GM12865 (cell line): ENCODE data around the gene LEPROT.

ENCODE experiments used
- DNase-seq: peaks from one replicate; pipeline ENCODE4 v3.0.0; 2010; ENCODE audit warnings: low read depth
- H3K4me3 ChIP-seq: 2 replicates; pipeline ENCODE4 v1.5.1; 2011; ENCODE audit warnings: mild to moderate bottlenecking, low read depth, low read length, control low read depth
- TF ChIP-seq, protein P1 (sequence below): IDR thresholded peaks from 2 replicates; pipeline ENCODE4 v1.5.1; 2011; ENCODE audit warnings: low read length, control low read depth, low read depth, inconsistent platforms; ENCODE audit not compliant: insufficient read depth; ENCODE audit errors: missing control alignments

Gene LEPROT

GRCh38 chr1:65425697-65426096, 5.2 kb downstream of the LEPROT start:
- TF ChIP-seq, protein P1, sequence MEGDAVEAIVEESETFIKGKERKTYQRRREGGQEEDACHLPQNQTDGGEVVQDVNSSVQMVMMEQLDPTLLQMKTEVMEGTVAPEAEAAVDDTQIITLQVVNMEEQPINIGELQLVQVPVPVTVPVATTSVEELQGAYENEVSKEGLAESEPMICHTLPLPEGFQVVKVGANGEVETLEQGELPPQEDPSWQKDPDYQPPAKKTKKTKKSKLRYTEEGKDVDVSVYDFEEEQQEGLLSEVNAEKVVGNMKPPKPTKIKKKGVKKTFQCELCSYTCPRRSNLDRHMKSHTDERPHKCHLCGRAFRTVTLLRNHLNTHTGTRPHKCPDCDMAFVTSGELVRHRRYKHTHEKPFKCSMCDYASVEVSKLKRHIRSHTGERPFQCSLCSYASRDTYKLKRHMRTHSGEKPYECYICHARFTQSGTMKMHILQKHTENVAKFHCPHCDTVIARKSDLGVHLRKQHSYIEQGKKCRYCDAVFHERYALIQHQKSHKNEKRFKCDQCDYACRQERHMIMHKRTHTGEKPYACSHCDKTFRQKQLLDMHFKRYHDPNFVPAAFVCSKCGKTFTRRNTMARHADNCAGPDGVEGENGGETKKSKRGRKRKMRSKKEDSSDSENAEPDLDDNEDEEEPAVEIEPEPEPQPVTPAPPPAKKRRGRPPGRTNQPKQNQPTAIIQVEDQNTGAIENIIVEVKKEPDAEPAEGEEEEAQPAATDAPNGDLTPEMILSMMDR: no peak
- no peak overlapping the region for H3K4me3 ChIP-seq
- DNase-seq: no peak

GRCh38 chr1:65429078-65429477, 8.6 kb downstream of the LEPROT start:
- no peak overlapping the region for H3K4me3 ChIP-seq
- TF ChIP-seq, protein P1: no peak
- no peak for DNase-seq

DNA sequence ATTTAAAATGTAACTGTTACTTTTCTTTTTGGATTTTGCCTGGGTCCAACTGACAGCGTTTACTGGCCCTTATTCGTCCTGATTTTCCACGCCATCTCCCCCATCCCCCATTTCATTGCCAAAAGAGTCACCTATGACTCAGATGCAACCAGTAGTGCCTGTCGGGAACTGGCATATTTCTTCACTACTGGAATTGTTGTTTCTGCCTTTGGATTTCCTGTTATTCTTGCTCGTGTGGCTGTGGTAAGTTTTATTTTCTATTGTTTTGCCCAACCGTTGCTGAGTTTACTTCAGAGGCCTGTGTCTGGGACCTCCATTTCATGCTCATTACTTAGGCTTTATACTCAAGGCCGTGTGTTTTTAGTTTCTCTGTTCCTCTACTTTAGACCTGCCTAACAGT, 9.3 kb downstream of the LEPROT start:
- TF ChIP-seq, protein P1: no peak
- no peak overlapping the region for H3K4me3 ChIP-seq
- DNase-seq: no peak

- DNase-seq: peak; percentile 40
- no peak overlapping the region for H3K4me3 ChIP-seq
- TF ChIP-seq, protein P1: peak; percentile 40
Observed at GRCh38 chr1:65431111-65431705, 10.7 kb downstream of the LEPROT start.

DNA sequence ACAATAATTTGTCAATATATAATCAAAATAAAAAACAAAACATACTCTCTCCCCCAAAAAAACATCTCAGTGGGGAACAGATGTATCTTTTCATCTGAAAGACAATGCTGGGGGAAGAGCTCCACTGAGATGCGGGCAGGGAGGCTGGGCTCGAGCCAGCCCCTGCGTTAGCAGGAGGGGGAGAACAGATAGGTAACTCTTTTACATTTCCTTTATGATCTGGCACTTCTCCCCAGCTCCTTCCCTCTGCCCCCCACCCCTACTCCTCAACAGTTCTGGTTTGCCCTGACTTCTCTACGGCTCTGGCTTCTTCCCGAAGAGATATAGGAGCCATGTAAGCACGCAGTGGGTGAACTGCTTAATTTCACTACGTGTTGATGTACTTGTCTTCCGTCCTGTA, 12.4 kb downstream of the LEPROT start:
- TF ChIP-seq, protein P1: no peak
- H3K4me3 ChIP-seq: no peak overlapping the region
- DNase-seq: no peak

DNA sequence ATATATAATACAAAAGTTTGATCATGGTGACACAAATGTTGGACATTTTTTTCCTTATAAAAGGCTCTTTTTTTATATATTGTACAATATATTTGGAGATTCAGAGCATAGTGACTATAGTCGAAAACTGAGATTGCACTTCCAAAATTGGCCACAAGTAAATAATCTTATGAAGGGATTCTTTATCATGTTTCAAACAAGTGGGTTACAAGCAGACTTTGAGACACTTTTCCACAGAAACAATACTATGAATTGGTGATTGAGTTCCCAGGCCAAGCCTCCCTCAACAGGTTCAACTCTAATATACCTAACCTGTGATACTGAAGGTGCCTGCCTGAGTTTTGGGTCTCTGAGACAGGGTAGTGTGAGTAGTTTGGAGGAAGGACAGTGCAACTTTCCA, 13.8 kb downstream of the LEPROT start:
- H3K4me3 ChIP-seq: no peak overlapping the region

More for the DNA sequence above, 13.8 kb downstream of the LEPROT start:
- TF ChIP-seq, protein P1: no peak
- no peak for DNase-seq
